ENCODE results near the gene CMTR1. TPM values are rescaled to one million over a fixed set of nuclear protein-coding genes. Genes with fewer than 3 reads are reported as not detected.

The CMTR1 gene
- total RNA-seq, 4 donors from 2014 or later: 27.0 to 65.7 (median 28.9) TPM

DNA sequence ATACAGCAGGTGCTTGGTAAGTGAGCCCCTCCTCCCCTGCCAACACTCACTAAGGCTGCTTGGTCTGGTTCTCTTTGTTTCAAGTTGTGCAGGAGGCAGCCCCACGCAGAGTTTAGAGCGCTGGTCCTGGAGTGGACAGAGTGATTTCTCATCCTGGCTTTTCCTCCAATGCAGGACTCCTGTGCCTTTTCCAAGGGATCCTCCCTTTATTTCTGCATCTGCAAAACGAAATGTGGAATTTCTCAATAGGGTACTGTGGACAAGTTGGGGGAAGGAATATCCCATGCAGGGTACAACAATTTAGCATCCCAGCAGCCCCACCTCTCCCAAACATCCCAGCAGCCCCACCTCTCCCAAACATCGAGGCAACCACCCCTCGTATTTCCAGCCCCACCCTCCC lies 97.3 kb downstream of the CMTR1 start:
- 29% methylated on average over 5 of the region's 5 CpGs for WGBS
- Histone ChIP-seq H3K4me1 (peaks cover 12% of the 10 kb centered on the region), H3K4me3 (no peak overlapping the region), H3K27me3 (peaks cover 82% of the 10 kb centered on the region), H3K27ac (no peak overlapping the region), H3K36me3 (no peaks in the 10 kb centered on the region), H3K9me3 (no peaks in the 10 kb centered on the region)
- TF ChIP-seq CTCF (IDR thresholded peaks at IDR 0.05): no peak
- TF ChIP-seq EP300 (IDR thresholded peaks at IDR 0.05): no peak
- TF ChIP-seq POLR2A (IDR thresholded peaks at IDR 0.05): no peak
- no peak for DNase-seq (ENCODE audit: low spot score in 2 of 2)

- H3K36me3 ChIP-seq: no peaks in the 10 kb centered on the region
These were observed 98.0 kb downstream of the CMTR1 start for GRCh38 chr6:37531026-37531425.

More at GRCh38 chr6:37531026-37531425, 98.0 kb downstream of the CMTR1 start:
- no peaks in the 10 kb centered on the region for H3K9me3 ChIP-seq
- TF ChIP-seq POLR2A (IDR thresholded peaks at IDR 0.05): no peak
- no peak for TF ChIP-seq POLR2AphosphoS5 (IDR thresholded peaks at IDR 0.05)
- TF ChIP-seq EP300 (IDR thresholded peaks at IDR 0.05): no peak
- no peak for TF ChIP-seq CTCF (IDR thresholded peaks at IDR 0.05)
- H3K4me3 ChIP-seq: no peak overlapping the region
- 86% methylated on average over 4 of the region's 4 CpGs for WGBS
- DNase-seq (ENCODE audit: low spot score in 2 of 2): no peak
- peaks cover 19% of the 10 kb centered on the region for H3K4me1 ChIP-seq
- H3K27ac ChIP-seq: no peak overlapping the region
- peaks cover 87% of the 10 kb centered on the region for H3K27me3 ChIP-seq

Other genes starting within 250 kb of the CMTR1 start
- 10 to 100 TPM; 14.2 to 19.6 (median 18.4) TPM for gene TBC1D22B, start 175.4 kb upstream of the CMTR1 start, total RNA-seq
- 1 to 10 TPM in 2 of 4 donors, under 1 TPM in 1, not detected in 1; 0.30 to 3.3 (median 2.6) TPM for gene TMEM217, start 175.1 kb upstream of the CMTR1 start, total RNA-seq
- 10 to 100 TPM; 12.8 to 17.0 (median 14.3) TPM for gene RNF8, start 79.2 kb upstream of the CMTR1 start, total RNA-seq
- 10 to 100 TPM; 16.3 to 31.3 (median 25.1) TPM for gene CCDC167, start 66.7 kb downstream of the CMTR1 start, total RNA-seq

Measured in suprapubic skin (tissue), 4 donors.